Keratinocyte (primary cell): ENCODE results near the gene ADAMTSL1. TPM values are rescaled to one million over a fixed set of nuclear protein-coding genes. Genes with fewer than 3 reads are reported as not detected.

Experiments used
- DNase-seq: peaks from one replicate; pipeline ENCODE4 v3.0.0-alpha.2; 2011; ENCODE audit warnings: low read depth, missing footprints, low spot score
- FAIRE-seq: peaks from 2 replicates; lab custom pipeline; 2011; peaks lifted over from hg19 to GRCh38; lab: Jason Lieb, UNC
- H2AFZ ChIP-seq: 2 replicates; pipeline ENCODE4 v1.6.0; 2012; ENCODE audit warnings: low read length, control low read depth, inconsistent platforms; ENCODE audit not compliant: control insufficient read depth
- H3K27ac ChIP-seq: 2 replicates; pipeline ENCODE4 v1.5.1; 2011; ENCODE audit warnings: low read length; ENCODE audit not compliant: control insufficient read depth, insufficient read depth
- H3K27me3 ChIP-seq: 3 replicates; pipeline ENCODE4 v1.6.0; 2011; ENCODE audit warnings: low read length; ENCODE audit not compliant: control insufficient read depth, insufficient read depth; ENCODE audit errors: extremely low read depth
- H3K36me3 ChIP-seq, 2 experiments: 2 replicates in 1 of 2; 3 replicates in 1 of 2; pipeline ENCODE4 v1.5.1; 2011; ENCODE audit warnings: low read length in 2 of 2, mild to moderate bottlenecking in 1 of 2; ENCODE audit not compliant: control insufficient read depth in 2 of 2, insufficient read depth in 2 of 2; ENCODE audit errors: extremely low read depth in 1 of 2
- H3K4me1 ChIP-seq: 3 replicates; pipeline ENCODE4 v1.5.1; 2011; ENCODE audit warnings: low read length; ENCODE audit not compliant: control insufficient read depth, insufficient read depth; ENCODE audit errors: extremely low read depth
- H3K4me2 ChIP-seq: 3 replicates; pipeline ENCODE4 v1.6.0; 2011; ENCODE audit warnings: low read depth, low read length; ENCODE audit not compliant: control insufficient read depth, insufficient read depth; ENCODE audit errors: extremely low read depth
- H3K4me3 ChIP-seq, 3 experiments: fragments of 200-600 bp in 1 of 3; sonication (generic) in 1 of 3; 2 replicates in 2 of 3; 3 replicates in 1 of 3; pipeline ENCODE4 v1.5.1; 2011 to 2016; ENCODE audit warnings: low read length in 3 of 3, mild to moderate bottlenecking in 3 of 3, control low read depth in 2 of 3, inconsistent platforms in 1 of 3, low read depth in 1 of 3, mixed read lengths in 1 of 3, mixed run types in 1 of 3, moderate library complexity in 1 of 3; ENCODE audit not compliant: control insufficient read depth in 2 of 3, insufficient read depth in 2 of 3; ENCODE audit errors: extremely low read depth in 1 of 3
- H3K79me2 ChIP-seq: 2 replicates; pipeline ENCODE4 v1.6.0; 2012; ENCODE audit warnings: low read length; ENCODE audit not compliant: control insufficient read depth, insufficient read depth
- H3K9ac ChIP-seq: 3 replicates; pipeline ENCODE4 v1.6.0; 2011; ENCODE audit warnings: low read length; ENCODE audit not compliant: control insufficient read depth, insufficient read depth; ENCODE audit errors: extremely low read depth
- H3K9me1 ChIP-seq: 3 replicates; pipeline ENCODE4 v1.6.0; 2011; ENCODE audit warnings: low read length; ENCODE audit not compliant: control insufficient read depth, insufficient read depth; ENCODE audit errors: extremely low read depth
- H3K9me3 ChIP-seq: 2 replicates; pipeline ENCODE4 v1.5.1; 2012; ENCODE audit warnings: low read depth, low read length; ENCODE audit not compliant: control insufficient read depth
- H4K20me1 ChIP-seq: 3 replicates; pipeline ENCODE4 v1.6.0; 2011; ENCODE audit warnings: low read length; ENCODE audit not compliant: control insufficient read depth, insufficient read depth; ENCODE audit errors: extremely low read depth
- EZH2 ChIP-seq: IDR thresholded peaks from one replicate; pipeline ENCODE4 v1.6.1; 2012; ENCODE audit warnings: inconsistent platforms, mild to moderate bottlenecking, low read length, moderate library complexity
- dilution Hi-C: fragments of 300-500 bp; cut with MboI; formaldehyde crosslinking; loops from one replicate; pipeline ENCODE4 v1.7.0; 2020; ENCODE audit warnings: low sequenced_read_pairs; ENCODE audit not compliant: extremely low pct_ligation_motif_present
- polyA plus RNA-seq, 5 experiments: library from polyadenylated mRNA; depleted of rRNA in 3 of 5; stranded (reverse) in 3 of 5; stranded (forward) in 1 of 5; unstranded in 1 of 5; fragments of >200 nt; gene quantifications; 1 replicate in 1 of 5; 2 replicates in 3 of 5; 3 replicates in 1 of 5; pipeline versions ENCODE4 v1.2.1 to v1.2.3, GENCODE V29; 2011 to 2012; ENCODE audit warnings: missing spikeins in 2 of 5, low read depth in 1 of 5, low replicate concordance in 1 of 5
- TF ChIP-seq, protein P1 (sequence below), 3 experiments: IDR thresholded peaks in 1 of 3; conservative IDR thresholded peaks in 1 of 3; optimal IDR thresholded peaks in 1 of 3; 2 replicates in 2 of 3; 3 replicates in 1 of 3; pipeline versions ENCODE3 to v1.5.1; 2011; ENCODE audit warnings: low read length in 3 of 3, mild to moderate bottlenecking in 3 of 3, moderate library complexity in 2 of 3, control low read depth in 1 of 3, inconsistent platforms in 1 of 3; ENCODE audit not compliant: insufficient read depth in 2 of 3; ENCODE audit errors: extremely low read depth in 1 of 3

Gene ADAMTSL1
- polyA plus RNA-seq, 1 donor (not counting 4 experiments of a cell fraction or from before 2014, with no cell fraction given) = 1.1 TPM

DNA sequence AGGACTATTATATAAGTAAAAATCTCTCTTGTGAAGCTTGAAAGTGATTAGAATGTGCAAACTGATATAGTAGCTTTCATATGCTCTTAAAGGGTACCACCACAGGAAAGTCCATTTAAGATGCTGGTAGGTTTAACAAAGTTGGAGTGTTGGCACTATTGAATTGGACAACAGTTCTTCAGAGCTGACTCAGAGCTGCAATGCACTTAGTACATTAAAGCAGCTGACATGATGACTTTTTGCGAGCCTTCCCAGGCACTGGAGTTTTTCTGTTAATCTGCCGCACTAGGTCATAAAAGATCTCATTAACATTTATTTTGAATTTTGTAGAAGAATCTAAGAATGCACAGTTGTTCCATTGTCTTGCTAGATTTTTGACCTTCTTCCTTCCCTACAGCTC, 243.8 kb downstream of the ADAMTSL1 start:
- dilution Hi-C loops = no loop called here
- Histone ChIP-seq H3K9me3 (no peaks in the 10 kb centered on the region), H3K36me3 (no peaks in the 10 kb centered on the region), H3K9ac (no peak overlapping the region), H3K79me2 (no peaks in the 10 kb centered on the region), H3K4me3 (no peak overlapping the region), H3K27ac (no peak overlapping the region), H3K4me2 (no peak overlapping the region), H4K20me1 (no peaks in the 10 kb centered on the region), H2AFZ (no peak overlapping the region), H3K27me3 (no peaks in the 10 kb centered on the region), H3K9me1 (no peaks in the 10 kb centered on the region), H3K4me1 (no peaks in the 10 kb centered on the region)
- no peak for TF ChIP-seq EZH2
- TF ChIP-seq, protein P1, sequence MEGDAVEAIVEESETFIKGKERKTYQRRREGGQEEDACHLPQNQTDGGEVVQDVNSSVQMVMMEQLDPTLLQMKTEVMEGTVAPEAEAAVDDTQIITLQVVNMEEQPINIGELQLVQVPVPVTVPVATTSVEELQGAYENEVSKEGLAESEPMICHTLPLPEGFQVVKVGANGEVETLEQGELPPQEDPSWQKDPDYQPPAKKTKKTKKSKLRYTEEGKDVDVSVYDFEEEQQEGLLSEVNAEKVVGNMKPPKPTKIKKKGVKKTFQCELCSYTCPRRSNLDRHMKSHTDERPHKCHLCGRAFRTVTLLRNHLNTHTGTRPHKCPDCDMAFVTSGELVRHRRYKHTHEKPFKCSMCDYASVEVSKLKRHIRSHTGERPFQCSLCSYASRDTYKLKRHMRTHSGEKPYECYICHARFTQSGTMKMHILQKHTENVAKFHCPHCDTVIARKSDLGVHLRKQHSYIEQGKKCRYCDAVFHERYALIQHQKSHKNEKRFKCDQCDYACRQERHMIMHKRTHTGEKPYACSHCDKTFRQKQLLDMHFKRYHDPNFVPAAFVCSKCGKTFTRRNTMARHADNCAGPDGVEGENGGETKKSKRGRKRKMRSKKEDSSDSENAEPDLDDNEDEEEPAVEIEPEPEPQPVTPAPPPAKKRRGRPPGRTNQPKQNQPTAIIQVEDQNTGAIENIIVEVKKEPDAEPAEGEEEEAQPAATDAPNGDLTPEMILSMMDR (optimal IDR thresholded peaks at IDR 0.05 in 1 of 3, IDR thresholded peaks at IDR 0.05 in 1 of 3, conservative IDR thresholded peaks at IDR 0.05 in 1 of 3; ENCODE audit: extremely low read depth in 1 of 3, insufficient read depth in 2 of 3, low read length in 3 of 3) = no peak
- DNase-seq = no peak
- no peak for FAIRE-seq

DNA sequence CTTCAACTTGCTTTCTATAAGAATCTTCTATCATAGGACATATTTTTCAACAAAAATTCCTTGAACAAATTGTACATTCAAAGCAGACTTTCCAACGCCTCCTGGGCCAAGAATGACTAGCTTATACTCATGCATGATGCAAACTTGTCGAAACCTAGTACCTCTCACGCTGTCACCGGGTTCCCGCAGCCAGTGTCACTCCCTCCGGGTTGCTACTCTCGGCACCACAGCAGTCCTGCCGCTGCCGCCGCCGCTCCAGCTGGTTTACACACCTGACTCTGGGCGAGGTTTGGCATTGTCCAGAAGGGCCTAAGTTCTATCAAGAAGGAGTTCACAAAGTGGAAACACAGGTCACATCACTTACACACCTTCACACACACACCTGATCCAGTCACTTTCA, 244.4 kb downstream of the ADAMTSL1 start:
- TF ChIP-seq, protein P1 (optimal IDR thresholded peaks at IDR 0.05 in 1 of 3, IDR thresholded peaks at IDR 0.05 in 1 of 3, conservative IDR thresholded peaks at IDR 0.05 in 1 of 3; ENCODE audit: extremely low read depth in 1 of 3, insufficient read depth in 2 of 3, low read length in 3 of 3) = no peak
- no peak for TF ChIP-seq EZH2
- Histone ChIP-seq H3K9ac (no peak overlapping the region), H3K9me1 (no peaks in the 10 kb centered on the region), H2AFZ (no peak overlapping the region), H4K20me1 (no peaks in the 10 kb centered on the region), H3K9me3 (no peaks in the 10 kb centered on the region), H3K36me3 (no peaks in the 10 kb centered on the region), H3K27me3 (no peaks in the 10 kb centered on the region), H3K27ac (no peak overlapping the region), H3K79me2 (no peaks in the 10 kb centered on the region), H3K4me2 (no peak overlapping the region), H3K4me1 (no peaks in the 10 kb centered on the region), H3K4me3 (no peak overlapping the region)
- FAIRE-seq (no peak), DNase-seq (no peak)
- dilution Hi-C loops = no loop called here
